ENCODE data around the gene IL36RN.

DNA sequence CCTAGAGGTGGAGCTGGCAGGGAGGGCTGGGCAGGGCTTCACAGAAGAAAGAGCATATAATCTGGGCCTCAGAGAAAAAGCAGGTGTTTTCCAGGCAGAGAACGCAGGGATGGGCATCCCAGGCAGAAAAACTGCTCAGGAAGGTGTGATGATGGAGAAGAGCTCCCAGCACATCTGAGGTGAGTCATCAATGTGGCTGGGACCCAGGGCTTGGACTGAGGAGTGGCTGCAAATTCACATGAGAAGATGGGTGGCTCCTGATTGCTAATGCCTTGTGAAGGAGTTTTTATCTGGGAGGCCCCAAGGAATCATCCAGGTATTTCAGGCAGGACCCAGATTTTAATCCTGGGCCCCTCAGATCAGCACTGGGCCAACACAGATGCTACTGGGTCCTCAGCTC is 18.9 kb downstream of the IL36RN start:
- no peak for TF ChIP-seq POLR2A (IDR thresholded peaks at IDR 0.05)
- TF ChIP-seq, protein P1, sequence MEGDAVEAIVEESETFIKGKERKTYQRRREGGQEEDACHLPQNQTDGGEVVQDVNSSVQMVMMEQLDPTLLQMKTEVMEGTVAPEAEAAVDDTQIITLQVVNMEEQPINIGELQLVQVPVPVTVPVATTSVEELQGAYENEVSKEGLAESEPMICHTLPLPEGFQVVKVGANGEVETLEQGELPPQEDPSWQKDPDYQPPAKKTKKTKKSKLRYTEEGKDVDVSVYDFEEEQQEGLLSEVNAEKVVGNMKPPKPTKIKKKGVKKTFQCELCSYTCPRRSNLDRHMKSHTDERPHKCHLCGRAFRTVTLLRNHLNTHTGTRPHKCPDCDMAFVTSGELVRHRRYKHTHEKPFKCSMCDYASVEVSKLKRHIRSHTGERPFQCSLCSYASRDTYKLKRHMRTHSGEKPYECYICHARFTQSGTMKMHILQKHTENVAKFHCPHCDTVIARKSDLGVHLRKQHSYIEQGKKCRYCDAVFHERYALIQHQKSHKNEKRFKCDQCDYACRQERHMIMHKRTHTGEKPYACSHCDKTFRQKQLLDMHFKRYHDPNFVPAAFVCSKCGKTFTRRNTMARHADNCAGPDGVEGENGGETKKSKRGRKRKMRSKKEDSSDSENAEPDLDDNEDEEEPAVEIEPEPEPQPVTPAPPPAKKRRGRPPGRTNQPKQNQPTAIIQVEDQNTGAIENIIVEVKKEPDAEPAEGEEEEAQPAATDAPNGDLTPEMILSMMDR (IDR thresholded peaks at IDR 0.05) = no peak

Measured in heart left ventricle (tissue), 13 donors.